ENCODE results near the gene TBRG4.

The TBRG4 gene

GRCh38 chr7:45074528-45075354, 36.8 kb downstream of the TBRG4 start:
- DNase-seq (ENCODE audit: low spot score), result no peak

- DNase-seq (ENCODE audit: low spot score), result no peak
These were observed 37.5 kb downstream of the TBRG4 start for GRCh38 chr7:45073786-45074527.

- no peak for DNase-seq (ENCODE audit: low spot score)
These were observed 38.3 kb downstream of the TBRG4 start for GRCh38 chr7:45073031-45073785.

- no peak for DNase-seq (ENCODE audit: low spot score)
These were observed 39.1 kb downstream of the TBRG4 start for GRCh38 chr7:45072131-45073030.

GRCh38 chr7:45071528-45071927, 40.0 kb downstream of the TBRG4 start:
- no peak for DNase-seq (ENCODE audit: low spot score)

GRCh38 chr7:45070254-45070642, 41.2 kb downstream of the TBRG4 start:
- no peak for DNase-seq (ENCODE audit: low spot score)

GRCh38 chr7:45069444-45070253, 41.8 kb downstream of the TBRG4 start:
- DNase-seq (ENCODE audit: low spot score), result no peak

- DNase-seq (ENCODE audit: low spot score), result no peak
These were observed 43.1 kb downstream of the TBRG4 start for GRCh38 chr7:45068236-45069023.

- DNase-seq (ENCODE audit: low spot score), result no peak
These were observed 43.9 kb downstream of the TBRG4 start for GRCh38 chr7:45067582-45067981.

GRCh38 chr7:45066409-45066808, 45.1 kb downstream of the TBRG4 start:
- DNase-seq (ENCODE audit: low spot score), result no peak

- no peak for DNase-seq (ENCODE audit: low spot score)
These were observed 46.2 kb downstream of the TBRG4 start for GRCh38 chr7:45065031-45065995.

GRCh38 chr7:45064047-45064725, 47.3 kb downstream of the TBRG4 start:
- no peak for DNase-seq (ENCODE audit: low spot score)

GRCh38 chr7:45061806-45062425, 49.6 kb downstream of the TBRG4 start:
- no peak for DNase-seq (ENCODE audit: low spot score)

- no peak for DNase-seq (ENCODE audit: low spot score)
These were observed 50.1 kb downstream of the TBRG4 start for GRCh38 chr7:45061352-45061751.

- no peak for DNase-seq (ENCODE audit: low spot score)
These were observed 51.2 kb downstream of the TBRG4 start for GRCh38 chr7:45060295-45060694.

GRCh38 chr7:45057878-45058277, 53.6 kb downstream of the TBRG4 start:
- DNase-seq (ENCODE audit: low spot score), result no peak

GRCh38 chr7:45055594-45056219, 55.8 kb downstream of the TBRG4 start:
- no peak for DNase-seq (ENCODE audit: low spot score)

Measured in SW480 (cell line).